Body of pancreas (tissue), 4 donors: Measurements from ENCODE around the gene JAG2.

ENCODE experiments used
- CTCF ChIP-seq, 7 experiments: fragments of 450-650 bp in 4 of 7; fragments of 200-600 bp in 3 of 7; sonication (generic) in 3 of 7; IDR thresholded peaks; one replicate each; pipeline ENCODE4 v1.5.1; 2016 to 2019; ENCODE audit warnings: antibody characterized with exemption in 7 of 7
- POLR2A ChIP-seq, 3 donors: fragments of 450-650 bp; IDR thresholded peaks; one replicate each; pipeline ENCODE4 v1.6.1; 2016; ENCODE audit warnings: antibody characterized with exemption in 3 of 3, mild to moderate bottlenecking in 2 of 3

DNA sequence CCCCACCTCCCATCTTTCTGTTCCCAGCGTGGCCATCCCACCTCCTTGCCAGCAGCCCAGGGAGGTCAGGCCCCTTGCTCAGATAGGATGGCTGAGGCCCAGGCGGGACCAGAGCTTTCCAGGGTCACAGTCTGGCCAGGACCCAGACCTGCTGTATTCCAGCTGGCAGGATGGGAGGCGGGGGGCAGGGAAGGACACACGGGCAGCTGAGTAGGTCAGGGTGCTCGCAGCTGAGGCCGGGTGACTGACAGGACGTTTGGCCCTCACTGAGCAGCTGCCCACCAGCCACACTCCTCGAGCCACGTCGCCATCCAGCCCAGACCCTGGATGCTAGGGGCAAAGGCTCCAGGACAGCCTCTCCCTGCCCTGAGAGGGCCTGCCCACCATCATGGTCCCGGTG is 8.5 kb upstream of the JAG2 start:
- TF ChIP-seq CTCF (IDR thresholded peaks at IDR 0.05) (no peak), POLR2A (IDR thresholded peaks at IDR 0.05) (no peak)
